Activated naive CD4-positive, alpha-beta T cell treated with anti-CD3 and anti-CD28 coated beads, Interleukin-2, amount 50 U/mL, for 72 hours (primary cell): ENCODE results near the gene MRPL54. TPM values are rescaled to one million over a fixed set of nuclear protein-coding genes. Genes with fewer than 3 reads are reported as not detected.
"Not testable (repeated sequence)": the region's sequence is repeated elsewhere in the genome, so short reads cannot be mapped to it uniquely, and the experiment has no call there.

Source experiments
- ATAC-seq, 2 donors: fragments of 150-1000 bp; cut with Tn5 transposase; 2 replicates each; pipeline ENCODE4 v1.10.0; 2021; ENCODE audit warnings: mild to moderate bottlenecking in 2 of 2, moderate library complexity in 2 of 2
- DNase-seq, 2 donors: peaks; one replicate each; pipeline ENCODE4 v3.0.0; 2021 to 2022; ENCODE audit warnings: low spot score in 2 of 2
- H3K27ac Mint-ChIP-seq, 2 donors: one replicate each; pipeline ENCODE4 v1.8.0; 2022; ENCODE audit warnings: mild to moderate bottlenecking in 2 of 2, mixed read lengths in 2 of 2
- H3K36me3 Mint-ChIP-seq, 2 donors: one replicate each; pipeline ENCODE4 v1.8.0; 2022; ENCODE audit warnings: mixed read lengths in 2 of 2
- H3K9me3 Mint-ChIP-seq, 2 donors: one replicate each; pipeline ENCODE4 v1.8.0; 2022; ENCODE audit warnings: mixed read lengths in 2 of 2
- total RNA-seq, 2 donors: library from RNA; stranded (reverse); gene quantifications; one replicate each; pipeline ENCODE4 v1.2.3, GENCODE V29; 2022

The MRPL54 gene
- total RNA-seq, 2 donors from 2014 or later, result 15.7 to 68.7 TPM

- Mint-ChIP-seq H3K36me3 (peaks cover 7 to 9% of the 10 kb centered on the region in 2 donors), H3K27ac (peak overlapping the region; percentile 98 to 99), H3K9me3 (no peaks in the 10 kb centered on the region)
- DNase-seq (peak in 1 of 2 donors; percentile 33), ATAC-seq (no peak)
Observed at GRCh38 chr19:3760871-3761361, 1.6 kb upstream of the MRPL54 start.

DNA sequence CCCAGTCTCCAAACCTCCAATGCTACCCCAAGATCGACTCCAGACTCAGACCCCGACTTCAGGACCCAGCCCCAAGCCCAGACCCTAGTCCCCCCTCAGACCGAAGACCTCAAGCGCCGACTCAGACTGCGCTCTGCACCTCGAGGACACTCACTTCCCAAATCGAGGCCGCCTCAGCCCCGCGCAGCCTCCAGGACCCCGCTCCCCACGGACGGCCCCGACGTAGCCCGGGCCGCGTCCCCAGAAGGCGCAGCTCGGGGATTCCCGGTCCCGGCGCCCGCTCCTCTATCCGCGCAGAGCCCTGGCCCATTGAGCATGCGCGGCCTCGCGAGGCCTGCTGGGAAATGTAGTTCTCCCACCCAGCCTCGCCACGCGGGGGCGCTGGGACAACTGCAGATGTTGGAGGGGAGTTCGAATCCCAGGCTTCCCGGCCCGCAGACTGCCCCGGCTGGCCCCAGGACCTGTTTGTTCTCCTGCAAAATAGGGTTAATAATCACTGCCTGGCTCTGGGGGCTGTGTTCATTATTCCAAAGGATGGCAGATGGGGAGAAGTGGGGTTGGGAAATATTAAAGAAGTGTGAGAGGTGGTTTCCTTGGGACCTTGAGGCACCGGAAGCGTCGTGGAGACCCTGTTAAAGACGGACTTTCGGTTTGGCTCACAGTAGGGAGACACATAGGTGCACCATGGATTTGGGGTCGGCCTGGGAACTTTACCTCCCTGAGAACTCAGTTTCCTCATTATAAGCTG lies 926 bp upstream of the MRPL54 start, which contains the start of gene APBA3:
TSS of gene APBA3 (minus strand) at position 311 of the 748 bp plus-strand sequence. CDS start 1,428 bp downstream, outside the sequence.
- Mint-ChIP-seq H3K9me3 (no peaks in the 10 kb centered on the region), H3K36me3 (peaks cover 7 to 13% of the 10 kb centered on the region in 2 donors), H3K27ac (peak within 1 kb of the TSS; percentile 98 to 99)
- DNase-seq (peak; percentile 97 to 99), ATAC-seq (peak; percentile 58 to 61)

DNA sequence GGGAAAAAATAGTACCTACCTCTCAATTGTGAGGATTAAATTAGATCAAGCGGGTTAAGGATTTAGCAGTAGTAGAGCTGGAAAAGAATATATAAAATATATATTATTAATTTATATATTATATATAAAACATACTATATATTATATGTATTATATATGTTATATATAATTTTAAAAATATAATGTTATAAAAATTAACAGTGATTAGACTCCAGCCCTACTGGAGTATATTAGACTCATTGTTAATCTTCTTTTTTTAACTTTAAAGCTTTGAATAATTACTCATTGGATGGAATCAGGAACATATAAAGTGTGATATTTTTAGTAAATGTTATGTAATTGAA lies 380 bp upstream of the MRPL54 start:
- ATAC-seq, result no peak
- no peaks in the 10 kb centered on the region for H3K9me3 Mint-ChIP-seq
- peaks cover 7 to 14% of the 10 kb centered on the region in 2 donors for H3K36me3 Mint-ChIP-seq
- DNase-seq, result no peak
- H3K27ac Mint-ChIP-seq, result peak overlapping the region; percentile 98 to 99

GRCh38 chr19:3765121-3765520 lies 2.6 kb downstream of the MRPL54 start:
- H3K9me3 Mint-ChIP-seq, result no peaks in the 10 kb centered on the region
- H3K36me3 Mint-ChIP-seq, result peaks cover 7 to 14% of the 10 kb centered on the region in 2 donors
- ATAC-seq (no peak), DNase-seq (no peak)
- no peak overlapping the region for H3K27ac Mint-ChIP-seq

GRCh38 chr19:3765757-3766156 lies 3.3 kb downstream of the MRPL54 start:
- Mint-ChIP-seq H3K27ac (peak overlapping the region in 1 of 2 donors; percentile 85), H3K36me3 (peaks cover 7 to 14% of the 10 kb centered on the region in 2 donors)
- not testable (repeated sequence) for ATAC-seq, DNase-seq, H3K9me3 Mint-ChIP-seq

GRCh38 chr19:3766520-3766919 lies 4.0 kb downstream of the MRPL54 start:
- peaks cover 0 to 6% of the 10 kb centered on the region in 2 donors for H3K36me3 Mint-ChIP-seq
- H3K27ac Mint-ChIP-seq, result peak overlapping the region; percentile 85 to 88
- DNase-seq (no peak), ATAC-seq (no peak)
- no peaks in the 10 kb centered on the region for H3K9me3 Mint-ChIP-seq

DNA sequence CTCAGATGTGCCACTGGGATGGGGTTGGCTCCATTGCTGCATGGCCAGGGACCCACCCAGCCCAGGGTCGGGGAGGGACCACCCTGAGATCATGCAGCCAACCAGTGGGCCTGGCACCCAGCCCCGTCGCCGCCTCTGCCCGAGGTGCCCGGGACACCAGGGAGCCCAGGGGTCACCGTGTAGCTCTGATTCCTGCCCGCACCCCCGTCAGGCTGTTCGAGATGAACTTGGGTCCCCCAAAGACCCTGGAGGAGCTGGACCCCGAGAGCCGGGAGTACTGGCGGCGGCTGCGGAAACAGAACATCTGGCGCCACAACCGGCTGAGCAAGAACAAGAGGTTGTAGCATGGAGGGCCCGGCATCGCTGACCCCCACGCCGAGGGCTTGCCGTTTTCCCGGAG lies 4.6 kb downstream of the MRPL54 start:
- Mint-ChIP-seq H3K9me3 (no peaks in the 10 kb centered on the region), H3K36me3 (peaks cover 0 to 6% of the 10 kb centered on the region in 2 donors), H3K27ac (peak overlapping the region; percentile 85 to 88)
- DNase-seq, result no peak
- ATAC-seq, result no peak

DNA sequence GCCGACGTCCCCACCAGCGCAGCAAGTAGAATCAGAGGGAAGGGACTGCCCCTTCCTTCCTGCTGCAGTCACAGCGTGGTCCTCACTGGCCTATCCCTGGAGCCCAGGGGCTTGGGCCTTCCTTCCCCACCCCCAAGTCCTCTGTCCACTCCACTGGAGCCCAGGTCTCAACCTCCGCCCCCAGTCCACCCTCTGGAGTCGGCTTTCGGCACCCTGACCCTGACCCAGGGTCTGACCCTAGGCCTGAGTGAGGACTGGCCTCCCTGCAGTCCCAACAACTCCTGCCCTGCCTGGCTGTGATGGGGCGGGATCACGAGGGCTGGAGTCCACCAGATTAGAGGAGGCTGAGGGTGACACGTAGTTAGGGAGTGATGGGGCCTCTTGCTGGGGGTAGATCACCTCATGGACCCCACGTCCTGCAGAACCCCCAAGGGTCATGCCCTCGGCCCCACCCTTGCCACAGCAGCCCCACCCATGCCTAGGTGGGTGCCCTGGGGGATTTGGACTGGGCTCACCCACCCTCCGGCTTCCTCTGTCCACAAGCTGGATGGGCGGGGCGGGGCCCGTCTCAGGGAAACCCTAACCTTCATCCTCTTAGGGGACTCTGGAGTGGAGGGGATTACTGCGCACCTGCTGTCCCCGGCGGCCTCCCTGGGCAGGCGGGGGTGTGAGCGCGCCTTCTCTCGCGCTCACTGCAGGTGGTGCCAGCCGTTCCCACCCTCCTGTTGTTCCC lies 5.7 kb downstream of the MRPL54 start:
- DNase-seq (no peak), ATAC-seq (no peak)
- peaks cover 0 to 6% of the 10 kb centered on the region in 2 donors for H3K36me3 Mint-ChIP-seq
- H3K9me3 Mint-ChIP-seq, result no peaks in the 10 kb centered on the region
- no peak overlapping the region for H3K27ac Mint-ChIP-seq

DNA sequence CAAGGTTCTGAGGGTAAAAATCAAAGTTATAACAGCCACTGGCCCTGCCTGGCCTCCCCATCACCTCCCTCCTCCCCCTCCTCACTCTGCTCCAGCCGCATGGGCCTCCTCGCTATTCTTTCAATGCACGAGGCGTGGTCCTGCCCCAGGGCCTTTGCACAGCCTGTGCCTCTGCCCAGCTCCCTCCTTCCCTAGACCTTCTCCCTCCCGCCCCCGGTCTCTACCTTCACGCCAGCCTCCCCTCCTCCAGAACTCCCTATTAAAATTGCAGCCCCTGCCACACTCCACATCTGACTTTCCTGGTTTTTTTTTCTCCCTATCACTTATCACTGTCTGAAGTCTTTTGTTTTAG lies 6.2 kb downstream of the MRPL54 start:
- Mint-ChIP-seq H3K9me3 (no peaks in the 10 kb centered on the region), H3K36me3 (peaks cover 0 to 6% of the 10 kb centered on the region in 2 donors), H3K27ac (no peak overlapping the region)
- DNase-seq, result no peak
- no peak for ATAC-seq

GRCh38 chr19:3769494-3769893 lies 7.0 kb downstream of the MRPL54 start:
- Mint-ChIP-seq H3K36me3 (peaks cover 0 to 6% of the 10 kb centered on the region in 2 donors), H3K9me3 (no peaks in the 10 kb centered on the region), H3K27ac (no peak overlapping the region)
- ATAC-seq (no peak), DNase-seq (no peak)

DNA sequence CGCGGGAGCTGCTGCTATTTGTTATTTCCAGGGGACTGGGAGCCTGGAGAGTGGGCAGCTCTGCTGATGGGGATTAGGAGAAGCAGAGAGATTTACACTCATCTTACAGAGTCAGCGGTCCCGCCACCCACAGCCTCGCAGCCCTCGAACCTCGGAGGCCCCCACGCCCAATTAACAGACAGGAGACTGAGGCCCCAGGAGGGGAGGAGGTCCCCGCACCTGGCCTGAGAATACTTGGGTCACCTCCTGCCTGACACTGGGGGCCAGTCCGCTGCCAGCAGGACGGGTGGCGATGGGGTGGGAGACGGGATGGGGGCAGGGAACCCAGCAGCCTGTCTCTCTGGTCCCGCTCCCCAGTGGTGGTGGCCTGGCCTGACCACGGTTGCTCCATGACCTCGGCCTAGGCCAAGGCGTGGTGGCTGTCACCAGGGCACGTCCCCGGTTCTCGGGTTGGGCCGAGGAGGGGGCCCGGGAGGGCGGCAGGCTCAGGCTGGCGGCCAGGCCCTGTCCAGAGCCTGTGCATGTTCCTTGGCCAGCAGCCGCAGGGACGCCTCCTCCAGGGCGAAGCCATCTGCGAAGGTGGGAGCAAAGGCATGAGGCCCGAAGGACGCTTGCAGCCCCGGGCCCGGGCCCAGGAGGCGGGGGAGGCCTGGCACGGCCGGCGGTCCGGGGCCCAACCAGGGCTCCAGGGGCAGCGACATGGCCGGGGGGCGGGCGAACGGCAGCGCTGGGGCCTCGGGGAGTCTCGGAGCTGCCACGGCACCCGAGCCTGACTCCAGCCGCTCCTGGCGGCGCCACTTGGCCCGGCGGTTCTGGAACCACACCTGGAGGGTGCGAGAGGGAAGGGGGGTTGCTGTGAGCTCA lies 7.9 kb downstream of the MRPL54 start:
- no peak for DNase-seq
- no peak for ATAC-seq
- Mint-ChIP-seq H3K36me3 (peaks cover 0 to 6% of the 10 kb centered on the region in 2 donors), H3K27ac (no peak overlapping the region), H3K9me3 (no peaks in the 10 kb centered on the region)

- Mint-ChIP-seq H3K36me3 (peaks cover 0 to 4% of the 10 kb centered on the region in 2 donors), H3K9me3 (no peaks in the 10 kb centered on the region), H3K27ac (peak overlapping the region in 1 of 2 donors; percentile 4)
- DNase-seq, result no peak
- no peak for ATAC-seq
Observed at GRCh38 chr19:3771000-3771905, 8.8 kb downstream of the MRPL54 start.

GRCh38 chr19:3771906-3772455 lies 9.5 kb downstream of the MRPL54 start, which contains the start of gene RAX2:
Gene RAX2 (minus strand): TSS chr19:3772228. CDS start chr19:3771742, 486 bp downstream.
- DNase-seq (no peak), ATAC-seq (no peak)
- no peaks in the 10 kb centered on the region for H3K9me3 Mint-ChIP-seq
- H3K27ac Mint-ChIP-seq, result peak within 1 kb of the TSS in 1 of 2 donors; percentile 4
- H3K36me3 Mint-ChIP-seq, result no peaks in the 10 kb centered on the region

GRCh38 chr19:3773814-3774515 lies 11.5 kb downstream of the MRPL54 start:
- ATAC-seq (peak in 1 of 2 donors; percentile 18), DNase-seq (no peak)
- Mint-ChIP-seq H3K36me3 (no peaks in the 10 kb centered on the region), H3K9me3 (no peaks in the 10 kb centered on the region), H3K27ac (peak overlapping the region in 1 of 2 donors; percentile 52)
